ENCODE measurements around the gene PFKFB4.
"Not testable (repeated sequence)": the region's sequence is repeated elsewhere in the genome, so short reads cannot be mapped to it uniquely, and the experiment has no call there.

DNA sequence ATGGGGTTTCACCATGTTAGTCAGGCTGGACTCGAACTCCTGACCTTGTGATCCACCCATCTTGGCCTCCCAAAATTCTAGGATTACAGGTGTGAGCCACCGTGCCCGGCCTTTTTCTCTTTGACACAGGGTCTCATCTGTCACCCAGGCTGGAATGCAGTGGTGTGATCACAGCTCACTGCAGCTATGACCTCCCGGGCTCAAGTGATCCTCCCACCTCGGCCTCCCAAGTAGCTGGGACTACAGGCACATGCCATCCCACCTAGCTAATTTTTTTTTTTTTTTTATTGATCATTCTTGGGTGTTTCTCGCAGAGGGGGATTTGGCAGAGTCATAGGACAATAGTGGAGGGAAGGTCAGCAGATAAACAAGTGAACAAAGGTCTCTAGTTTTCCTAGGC, 73.8 kb downstream of the PFKFB4 start:
- TF ChIP-seq, protein P1, sequence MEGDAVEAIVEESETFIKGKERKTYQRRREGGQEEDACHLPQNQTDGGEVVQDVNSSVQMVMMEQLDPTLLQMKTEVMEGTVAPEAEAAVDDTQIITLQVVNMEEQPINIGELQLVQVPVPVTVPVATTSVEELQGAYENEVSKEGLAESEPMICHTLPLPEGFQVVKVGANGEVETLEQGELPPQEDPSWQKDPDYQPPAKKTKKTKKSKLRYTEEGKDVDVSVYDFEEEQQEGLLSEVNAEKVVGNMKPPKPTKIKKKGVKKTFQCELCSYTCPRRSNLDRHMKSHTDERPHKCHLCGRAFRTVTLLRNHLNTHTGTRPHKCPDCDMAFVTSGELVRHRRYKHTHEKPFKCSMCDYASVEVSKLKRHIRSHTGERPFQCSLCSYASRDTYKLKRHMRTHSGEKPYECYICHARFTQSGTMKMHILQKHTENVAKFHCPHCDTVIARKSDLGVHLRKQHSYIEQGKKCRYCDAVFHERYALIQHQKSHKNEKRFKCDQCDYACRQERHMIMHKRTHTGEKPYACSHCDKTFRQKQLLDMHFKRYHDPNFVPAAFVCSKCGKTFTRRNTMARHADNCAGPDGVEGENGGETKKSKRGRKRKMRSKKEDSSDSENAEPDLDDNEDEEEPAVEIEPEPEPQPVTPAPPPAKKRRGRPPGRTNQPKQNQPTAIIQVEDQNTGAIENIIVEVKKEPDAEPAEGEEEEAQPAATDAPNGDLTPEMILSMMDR (IDR thresholded peaks at IDR 0.05; ENCODE audit: low read depth, low read length) = not testable (repeated sequence)
- not testable (repeated sequence) for TF ChIP-seq POLR2A (IDR thresholded peaks at IDR 0.05; ENCODE audit: extremely low read depth, insufficient read length)
